Tibial nerve (tissue), 4 donors: ENCODE data around the gene ATP7B. TPM values are rescaled to one million over a fixed set of nuclear protein-coding genes. Genes with fewer than 3 reads are reported as not detected.

ENCODE experiments used
- DNase-seq, 2 donors: peaks; one replicate each; pipeline ENCODE4 v3.0.0-alpha.2; 2019; ENCODE audit warnings: low spot score in 2 of 2
- H3K27ac ChIP-seq, 4 donors: fragments of 200-600 bp; sonication (generic) in 3 of 4; one replicate each; pipeline ENCODE4 v1.5.1; 2017 to 2019; ENCODE audit warnings: mild to moderate bottlenecking in 1 of 4
- H3K27me3 ChIP-seq, 2 donors: fragments of 200-600 bp; sonication (generic) in 1 of 2; one replicate each; pipeline versions ENCODE4 v1.5.1 to v1.6.0; 2017 to 2019
- H3K36me3 ChIP-seq, 3 donors: fragments of 200-600 bp; sonication (generic); one replicate each; pipeline ENCODE4 v1.5.1; 2018 to 2019
- H3K4me1 ChIP-seq, 4 donors: fragments of 200-600 bp; sonication (generic) in 3 of 4; one replicate each; pipeline ENCODE4 v1.5.1; 2017 to 2019
- H3K4me3 ChIP-seq, 4 donors: fragments of 200-600 bp; sonication (generic) in 3 of 4; one replicate each; pipeline ENCODE4 v1.5.1; 2017 to 2019; ENCODE audit warnings: mild to moderate bottlenecking in 1 of 4, moderate library complexity in 1 of 4
- H3K9me3 ChIP-seq, 4 donors: fragments of 200-600 bp; sonication (generic) in 3 of 4; one replicate each; pipeline ENCODE4 v1.5.1; 2017 to 2019
- EP300 ChIP-seq, 2 donors: sonication (generic); formaldehyde crosslinking; IDR thresholded peaks; one replicate each; pipeline ENCODE4 v1.6.1; 2017; ENCODE audit warnings: antibody characterized with exemption in 2 of 2, mild to moderate bottlenecking in 1 of 2
- POLR2A ChIP-seq, 2 donors: fragments of 450-650 bp; IDR thresholded peaks; one replicate each; pipeline ENCODE4 v1.6.1; 2017; ENCODE audit warnings: antibody characterized with exemption in 2 of 2, mild to moderate bottlenecking in 2 of 2, moderate library complexity in 2 of 2
- WGBS, 2 donors: methylation state at CpG; one replicate each; pipeline ENCODE4 v1.1.5; 2018; 5-methylcytosine and 5-hydroxymethylcytosine counted together
- total RNA-seq, 4 donors: library from RNA; depleted of rRNA; stranded (reverse); fragments of >200 nt; gene quantifications; one replicate each; pipeline ENCODE4 v1.1.0, GENCODE V29; 2016
- TF ChIP-seq, protein P1 (sequence below), 5 experiments: fragments of 200-600 bp in 3 of 5; fragments of 450-650 bp in 2 of 5; sonication (generic) in 3 of 5; IDR thresholded peaks; one replicate each; pipeline ENCODE4 v1.5.1; 2016 to 2019; ENCODE audit warnings: antibody characterized with exemption in 5 of 5, mild to moderate bottlenecking in 3 of 5, moderate library complexity in 2 of 5

ATP7B gene
- total RNA-seq, 4 donors from 2014 or later: 5.1 to 8.4 (median 6.7) TPM

DNA sequence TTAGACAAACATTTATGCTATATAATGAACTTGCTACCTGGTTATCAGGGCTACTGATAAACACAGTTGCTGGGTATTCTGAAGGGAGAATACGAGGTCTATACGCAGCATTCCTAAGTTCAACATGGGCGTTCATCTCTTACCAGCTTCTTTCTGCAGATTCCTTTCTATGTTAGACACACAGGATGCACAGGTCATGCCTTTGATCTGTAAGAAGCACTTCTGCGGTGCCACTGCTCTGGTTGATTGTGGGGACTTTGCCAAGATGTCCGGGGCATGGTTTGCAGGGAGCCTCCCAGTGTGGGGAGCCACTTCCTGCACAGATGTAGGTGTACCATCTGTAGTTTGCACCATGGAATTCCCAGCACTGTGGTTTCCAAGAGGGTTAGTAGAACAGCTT lies 40.9 kb downstream of the ATP7B start:
- no peaks in the 10 kb centered on the region for H3K4me1 ChIP-seq
- H3K36me3 ChIP-seq: peaks cover 0 to 11% (median 0%) of the 10 kb centered on the region in 3 donors
- 80 to 83% methylated on average over 5 of the region's 5 CpGs for WGBS, 2 donors
- no peak overlapping the region for H3K4me3 ChIP-seq
- H3K27me3 ChIP-seq: no peaks in the 10 kb centered on the region
- H3K9me3 ChIP-seq: no peaks in the 10 kb centered on the region
- no peak for DNase-seq
- no peak overlapping the region for H3K27ac ChIP-seq
- TF ChIP-seq POLR2A (IDR thresholded peaks at IDR 0.05) (no peak), EP300 (IDR thresholded peaks at IDR 0.05) (no peak)
- TF ChIP-seq, protein P1, sequence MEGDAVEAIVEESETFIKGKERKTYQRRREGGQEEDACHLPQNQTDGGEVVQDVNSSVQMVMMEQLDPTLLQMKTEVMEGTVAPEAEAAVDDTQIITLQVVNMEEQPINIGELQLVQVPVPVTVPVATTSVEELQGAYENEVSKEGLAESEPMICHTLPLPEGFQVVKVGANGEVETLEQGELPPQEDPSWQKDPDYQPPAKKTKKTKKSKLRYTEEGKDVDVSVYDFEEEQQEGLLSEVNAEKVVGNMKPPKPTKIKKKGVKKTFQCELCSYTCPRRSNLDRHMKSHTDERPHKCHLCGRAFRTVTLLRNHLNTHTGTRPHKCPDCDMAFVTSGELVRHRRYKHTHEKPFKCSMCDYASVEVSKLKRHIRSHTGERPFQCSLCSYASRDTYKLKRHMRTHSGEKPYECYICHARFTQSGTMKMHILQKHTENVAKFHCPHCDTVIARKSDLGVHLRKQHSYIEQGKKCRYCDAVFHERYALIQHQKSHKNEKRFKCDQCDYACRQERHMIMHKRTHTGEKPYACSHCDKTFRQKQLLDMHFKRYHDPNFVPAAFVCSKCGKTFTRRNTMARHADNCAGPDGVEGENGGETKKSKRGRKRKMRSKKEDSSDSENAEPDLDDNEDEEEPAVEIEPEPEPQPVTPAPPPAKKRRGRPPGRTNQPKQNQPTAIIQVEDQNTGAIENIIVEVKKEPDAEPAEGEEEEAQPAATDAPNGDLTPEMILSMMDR (IDR thresholded peaks at IDR 0.05): no peak

DNA sequence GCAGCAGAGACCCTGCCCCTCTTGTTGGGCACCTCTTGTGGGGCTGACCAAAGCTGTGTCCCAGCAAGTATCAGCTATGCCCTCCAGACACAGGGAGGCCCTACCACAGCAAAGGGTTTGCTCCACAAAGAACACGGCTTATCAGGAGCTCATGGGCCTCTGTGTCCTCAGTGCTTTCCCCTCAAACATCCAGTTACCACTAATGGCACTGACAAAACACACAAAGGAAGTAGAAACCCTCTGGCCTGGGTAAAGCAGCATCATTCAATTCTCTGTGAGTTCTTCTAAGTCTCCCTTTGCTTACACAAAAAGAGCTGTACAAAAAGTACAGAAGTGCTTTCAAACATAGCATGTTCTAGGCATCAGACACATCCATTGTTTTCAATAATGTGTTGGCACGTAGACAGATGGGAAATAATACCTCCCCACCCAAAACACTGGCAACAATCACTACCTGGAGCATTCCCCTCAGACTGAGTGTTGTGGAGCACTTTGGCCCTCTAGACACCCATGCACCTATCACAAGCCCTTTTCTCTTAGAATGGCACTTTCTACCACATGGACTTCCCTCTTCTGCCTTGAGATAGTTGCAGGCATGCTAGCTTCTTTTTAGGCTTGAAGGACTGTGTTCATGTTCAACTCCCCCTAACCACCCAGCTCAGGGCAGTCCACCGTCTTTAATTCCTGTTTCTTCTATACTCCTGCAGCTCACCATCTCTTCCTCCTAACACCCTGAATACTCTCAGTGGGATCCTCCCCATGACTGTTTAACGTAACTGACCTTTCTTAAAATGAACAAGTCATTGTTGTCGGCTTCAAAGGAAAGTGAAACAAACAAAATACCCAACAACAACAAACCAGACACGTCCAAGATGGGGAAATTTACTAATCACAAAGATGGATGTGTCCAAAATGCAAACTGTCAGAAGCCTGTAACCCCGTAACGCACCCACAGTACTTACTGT lies 43.5 kb downstream of the ATP7B start:
- no peak for DNase-seq
- TF ChIP-seq, protein P1 (IDR thresholded peaks at IDR 0.05): no peak
- TF ChIP-seq EP300 (IDR thresholded peaks at IDR 0.05): no peak
- TF ChIP-seq POLR2A (IDR thresholded peaks at IDR 0.05): no peak
- H3K27ac ChIP-seq: peak overlapping the region in 1 of 4 donors; percentile 3
- H3K9me3 ChIP-seq: no peaks in the 10 kb centered on the region
- H3K27me3 ChIP-seq: no peaks in the 10 kb centered on the region
- no peaks in the 10 kb centered on the region for H3K4me1 ChIP-seq
- H3K36me3 ChIP-seq: peaks cover 0 to 11% (median 0%) of the 10 kb centered on the region in 3 donors
- 72 to 76% methylated on average over 8 of the region's 8 CpGs for WGBS, 2 donors
- no peak overlapping the region for H3K4me3 ChIP-seq

DNA sequence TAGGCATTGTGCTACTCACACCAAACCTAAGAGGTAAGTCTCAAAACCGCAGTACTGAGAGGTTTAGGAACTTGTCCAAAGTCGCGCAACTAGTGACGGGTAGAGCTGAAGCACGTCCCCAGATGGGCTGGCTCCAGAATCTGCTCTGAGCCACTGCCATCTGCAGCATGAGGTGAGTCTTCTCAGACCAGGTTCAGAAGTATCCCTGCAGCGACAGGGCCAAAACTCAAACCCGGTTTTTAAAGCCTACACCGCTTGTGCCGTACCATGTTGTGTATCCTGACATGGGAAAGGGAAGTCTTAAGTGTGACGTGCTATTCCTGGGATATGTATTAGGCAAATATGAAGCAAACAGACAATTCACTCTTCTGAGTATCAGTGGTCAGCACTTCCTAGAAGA lies 45.1 kb downstream of the ATP7B start:
- Histone ChIP-seq H3K27me3 (no peaks in the 10 kb centered on the region), H3K4me3 (no peak overlapping the region), H3K36me3 (peaks cover 0 to 18% (median 0%) of the 10 kb centered on the region in 3 donors), H3K27ac (no peak overlapping the region), H3K4me1 (no peaks in the 10 kb centered on the region), H3K9me3 (no peaks in the 10 kb centered on the region)
- TF ChIP-seq, protein P1 (IDR thresholded peaks at IDR 0.05): no peak
- TF ChIP-seq POLR2A (IDR thresholded peaks at IDR 0.05): no peak
- no peak for TF ChIP-seq EP300 (IDR thresholded peaks at IDR 0.05)
- DNase-seq: no peak
- 83 to 93% methylated on average over 10 of the region's 10 CpGs for WGBS, 2 donors

DNA sequence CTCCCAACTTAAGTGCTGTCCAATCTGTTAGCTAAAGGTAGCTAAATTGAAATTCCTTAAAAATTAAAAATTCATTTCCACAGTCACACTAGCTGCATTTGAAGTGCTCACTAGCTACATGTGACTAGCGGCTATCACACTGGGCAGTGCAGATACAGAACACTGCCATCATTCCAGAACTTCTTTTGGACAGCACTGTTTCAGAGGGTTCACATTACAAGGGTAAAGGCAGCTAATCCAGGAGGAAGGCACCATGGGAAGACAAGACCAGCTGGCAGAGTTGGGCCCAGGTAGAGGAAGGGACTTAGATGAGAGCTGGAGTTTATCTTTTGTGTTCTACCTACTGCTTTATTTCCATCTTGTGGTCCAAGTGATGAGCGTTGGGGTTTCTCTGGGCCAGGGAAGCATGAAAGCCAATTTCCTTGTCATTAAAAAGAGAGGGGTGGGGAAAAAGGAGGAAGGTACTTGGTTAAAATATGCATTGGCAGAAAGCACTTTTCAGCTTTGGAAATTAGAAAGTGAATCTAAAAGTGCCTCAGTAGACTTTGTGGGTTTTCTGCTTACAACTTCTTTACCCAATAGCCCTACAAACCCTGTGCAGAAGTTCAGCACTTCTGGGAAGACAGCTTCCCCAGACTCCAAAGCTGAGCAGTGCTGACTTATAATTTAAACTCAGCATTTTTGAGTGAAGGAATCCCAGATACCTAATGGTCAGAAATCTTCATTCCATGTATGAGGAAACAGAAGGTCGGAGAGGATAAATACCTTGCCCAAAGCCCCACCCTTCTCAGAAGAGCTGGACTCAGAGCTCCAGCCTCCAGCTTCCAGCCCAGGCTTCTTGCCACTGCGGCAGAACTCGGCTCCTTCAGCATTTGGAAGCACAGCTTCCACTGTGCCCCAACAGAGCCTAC lies 49.5 kb downstream of the ATP7B start:
- Histone ChIP-seq H3K36me3 (peaks cover 0 to 42% (median 0%) of the 10 kb centered on the region in 3 donors), H3K9me3 (no peaks in the 10 kb centered on the region), H3K27ac (no peak overlapping the region), H3K4me3 (no peak overlapping the region), H3K4me1 (no peaks in the 10 kb centered on the region), H3K27me3 (no peaks in the 10 kb centered on the region)
- TF ChIP-seq POLR2A (IDR thresholded peaks at IDR 0.05) (no peak), EP300 (IDR thresholded peaks at IDR 0.05) (no peak)
- TF ChIP-seq, protein P1 (IDR thresholded peaks at IDR 0.05): no peak
- 92% methylated on average over 5 of the region's 5 CpGs for WGBS, 2 donors
- DNase-seq: no peak
